Upper lobe of right lung (tissue), 1 donor: ENCODE measurements around the gene PITHD1. TPM values are rescaled to one million over a fixed set of nuclear protein-coding genes. Genes with fewer than 3 reads are reported as not detected.
A peak's percentile ranks its signal among the peaks of the same experiment; 100 is the strongest.

ENCODE experiments used
- ATAC-seq: fragments of 200-7000 bp; cut with Tn5 transposase; one replicate; pipeline ENCODE4 v1.9.1; 2020; ENCODE audit warnings: mild to moderate bottlenecking, moderate library complexity
- DNase-seq: peaks from one replicate; pipeline ENCODE4 v3.0.0-alpha.2; 2020
- H3K27ac ChIP-seq: fragments of 200-600 bp; one replicate; pipeline ENCODE4 v1.8.0; 2022
- H3K27me3 ChIP-seq: fragments of 200-600 bp; one replicate; pipeline ENCODE4 v1.8.0; 2022; ENCODE audit warnings: mild to moderate bottlenecking
- H3K36me3 ChIP-seq: fragments of 200-600 bp; one replicate; pipeline ENCODE4 v1.8.0; 2022
- H3K4me1 ChIP-seq: fragments of 200-600 bp; one replicate; pipeline ENCODE4 v1.8.0; 2022
- H3K4me3 ChIP-seq: fragments of 200-600 bp; one replicate; pipeline ENCODE4 v1.8.0; 2022; ENCODE audit warnings: mild to moderate bottlenecking
- H3K9me3 ChIP-seq: fragments of 200-600 bp; one replicate; pipeline ENCODE4 v1.8.0; 2022
- intact Hi-C: fragments of 100-400 bp; cut with DNase I; formaldehyde crosslinking; loops from one replicate; pipeline ENCODE4 v1.11.0; 2022
- total RNA-seq: library from RNA; stranded (reverse); fragmentation: NEBNext Ultra II Directional; extraction: Animal tissue kit (Norgen Biotek cat#: 25700); gene quantifications from one replicate; pipeline ENCODE4 v1.2.1, GENCODE V29; 2021
- TF ChIP-seq, protein P1 (sequence below): fragments of 200-600 bp; IDR thresholded peaks from one replicate; pipeline ENCODE4 v1.8.0; 2022; ENCODE audit warnings: antibody characterized with exemption
- donor health status: DM: no; HTN: yes; CAD: no; lungs with severe emphysema.

The PITHD1 gene
- total RNA-seq, 1 donor from 2014 or later, result 46.5 TPM

DNA sequence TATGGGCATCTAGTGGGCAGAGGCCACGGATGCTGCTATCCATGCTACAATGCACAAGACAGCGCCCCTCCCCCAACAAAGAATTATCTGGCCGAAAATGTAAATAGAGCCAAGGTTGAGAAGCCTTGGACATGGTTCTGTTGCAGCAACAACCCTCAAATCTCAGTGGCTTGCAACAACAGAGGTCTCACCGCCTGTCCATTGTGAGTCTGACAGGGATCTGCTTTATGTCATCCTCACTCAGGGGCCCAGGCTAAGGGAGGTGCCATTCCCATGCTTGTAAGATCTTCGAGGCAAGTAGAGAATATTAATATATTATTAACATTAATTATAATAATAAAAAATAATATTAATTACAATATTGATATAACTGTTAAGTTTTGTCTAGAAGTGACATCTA is 9.5 kb upstream of the PITHD1 start:
- Histone ChIP-seq H3K9me3 (no peaks in the 10 kb centered on the region), H3K36me3 (peaks cover 21% of the 10 kb centered on the region), H3K4me1 (peaks cover 4% of the 10 kb centered on the region), H3K27me3 (no peaks in the 10 kb centered on the region), H3K27ac (no peak overlapping the region), H3K4me3 (no peak overlapping the region)
- no peak for ATAC-seq
- DNase-seq, result no peak
- intact Hi-C loops, result loop anchor here (10.0 kb wide), 1 partner anchor 146 kb away; the partner anchor contains the start of gene CNR2
- TF ChIP-seq, protein P1, sequence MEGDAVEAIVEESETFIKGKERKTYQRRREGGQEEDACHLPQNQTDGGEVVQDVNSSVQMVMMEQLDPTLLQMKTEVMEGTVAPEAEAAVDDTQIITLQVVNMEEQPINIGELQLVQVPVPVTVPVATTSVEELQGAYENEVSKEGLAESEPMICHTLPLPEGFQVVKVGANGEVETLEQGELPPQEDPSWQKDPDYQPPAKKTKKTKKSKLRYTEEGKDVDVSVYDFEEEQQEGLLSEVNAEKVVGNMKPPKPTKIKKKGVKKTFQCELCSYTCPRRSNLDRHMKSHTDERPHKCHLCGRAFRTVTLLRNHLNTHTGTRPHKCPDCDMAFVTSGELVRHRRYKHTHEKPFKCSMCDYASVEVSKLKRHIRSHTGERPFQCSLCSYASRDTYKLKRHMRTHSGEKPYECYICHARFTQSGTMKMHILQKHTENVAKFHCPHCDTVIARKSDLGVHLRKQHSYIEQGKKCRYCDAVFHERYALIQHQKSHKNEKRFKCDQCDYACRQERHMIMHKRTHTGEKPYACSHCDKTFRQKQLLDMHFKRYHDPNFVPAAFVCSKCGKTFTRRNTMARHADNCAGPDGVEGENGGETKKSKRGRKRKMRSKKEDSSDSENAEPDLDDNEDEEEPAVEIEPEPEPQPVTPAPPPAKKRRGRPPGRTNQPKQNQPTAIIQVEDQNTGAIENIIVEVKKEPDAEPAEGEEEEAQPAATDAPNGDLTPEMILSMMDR, result no peak

GRCh38 chr1:23772049-23772853 is 6.0 kb upstream of the PITHD1 start:
- TF ChIP-seq, protein P1, result peak; percentile 96
- intact Hi-C loops, result no loop called here
- Histone ChIP-seq H3K27me3 (no peaks in the 10 kb centered on the region), H3K9me3 (no peaks in the 10 kb centered on the region), H3K4me1 (peaks cover 12% of the 10 kb centered on the region), H3K4me3 (no peak overlapping the region), H3K27ac (no peak overlapping the region), H3K36me3 (peaks cover 5% of the 10 kb centered on the region)
- peak; percentile 98 for ATAC-seq
- DNase-seq, result peak; percentile 92

GRCh38 chr1:23772854-23773242 is 5.4 kb upstream of the PITHD1 start:
- DNase-seq (no peak), ATAC-seq (no peak)
- no peak overlapping the region for H3K4me3 ChIP-seq
- peaks cover 5% of the 10 kb centered on the region for H3K36me3 ChIP-seq
- H3K27ac ChIP-seq, result no peak overlapping the region
- H3K27me3 ChIP-seq, result no peaks in the 10 kb centered on the region
- TF ChIP-seq, protein P1, result no peak
- intact Hi-C loops, result no loop called here
- H3K9me3 ChIP-seq, result no peaks in the 10 kb centered on the region
- peaks cover 15% of the 10 kb centered on the region for H3K4me1 ChIP-seq

DNA sequence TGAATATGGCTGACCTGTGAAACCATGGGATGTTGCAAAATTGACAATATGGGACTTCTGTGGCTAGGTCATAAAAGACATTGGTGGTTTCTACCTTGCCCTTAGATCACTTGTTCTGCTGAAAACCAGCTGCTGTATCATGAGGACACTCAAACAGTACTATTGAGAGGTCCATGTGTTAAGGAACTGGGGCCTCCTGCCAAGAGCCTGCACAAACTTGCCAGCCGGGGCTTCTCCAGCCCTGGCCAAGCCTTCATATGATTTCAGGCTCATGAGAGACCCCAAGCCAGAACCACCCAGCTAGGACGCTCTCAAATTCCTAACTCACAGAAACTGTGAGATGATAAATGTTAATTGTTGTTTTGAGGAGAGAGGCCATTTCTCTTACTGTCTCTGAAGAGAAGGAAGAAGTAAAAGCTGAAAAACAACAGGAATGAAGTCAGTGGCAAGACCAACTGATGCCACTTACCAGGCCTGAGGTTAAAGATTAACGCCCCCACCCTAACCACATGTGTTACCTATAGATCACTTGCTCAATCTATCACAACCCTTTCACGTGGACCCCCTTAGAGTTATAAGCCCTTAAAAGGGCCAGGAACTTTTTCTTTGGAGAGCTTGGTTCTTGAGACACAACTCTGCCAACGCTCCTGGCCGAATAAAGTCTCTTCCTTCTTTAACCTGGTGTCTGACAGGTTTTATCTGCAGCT is 3.9 kb upstream of the PITHD1 start:
- TF ChIP-seq, protein P1, result no peak
- Histone ChIP-seq H3K36me3 (no peaks in the 10 kb centered on the region), H3K27ac (no peak overlapping the region), H3K27me3 (no peaks in the 10 kb centered on the region), H3K4me3 (no peak overlapping the region), H3K4me1 (peaks cover 22% of the 10 kb centered on the region), H3K9me3 (no peaks in the 10 kb centered on the region)
- intact Hi-C loops, result no loop called here
- DNase-seq (peak; percentile 38), ATAC-seq (no peak)

DNA sequence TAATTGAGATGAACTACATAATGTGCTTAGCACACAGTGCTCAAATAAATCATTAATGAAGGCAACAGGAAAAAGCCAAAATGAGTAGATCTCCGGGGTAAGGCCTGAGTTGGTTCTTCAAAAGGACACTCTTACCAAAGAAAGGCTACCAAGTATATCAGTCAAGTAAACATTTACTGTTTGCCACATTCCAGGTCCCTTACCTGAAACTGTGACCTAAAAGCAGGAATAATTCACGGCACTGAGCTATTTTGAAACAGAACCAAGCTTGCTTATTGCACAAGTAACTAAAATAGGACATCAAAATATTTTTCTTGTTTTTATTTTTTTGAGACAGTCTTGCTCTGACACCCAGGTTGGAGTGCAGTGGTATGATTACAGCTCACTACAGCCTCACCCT is 2.0 kb upstream of the PITHD1 start:
- no peak overlapping the region for H3K27ac ChIP-seq
- H3K27me3 ChIP-seq, result no peaks in the 10 kb centered on the region
- H3K9me3 ChIP-seq, result no peaks in the 10 kb centered on the region
- peaks cover 32% of the 10 kb centered on the region for H3K4me1 ChIP-seq
- intact Hi-C loops, result no loop called here
- H3K36me3 ChIP-seq, result peaks cover 17% of the 10 kb centered on the region
- H3K4me3 ChIP-seq, result no peak overlapping the region
- DNase-seq (no peak), ATAC-seq (no peak)
- TF ChIP-seq, protein P1, result no peak
